Breast epithelium (tissue), 3 donors: ENCODE measurements around the gene MYO1B.

Experiments used
- CTCF ChIP-seq, 3 donors: fragments of 450-650 bp; IDR thresholded peaks; one replicate each; pipeline ENCODE4 v1.5.1; 2016 to 2017; ENCODE audit warnings: antibody characterized with exemption in 3 of 3, mild to moderate bottlenecking in 3 of 3, moderate library complexity in 3 of 3
- POLR2A ChIP-seq: fragments of 450-650 bp; IDR thresholded peaks from one replicate; pipeline ENCODE4 v1.6.1; 2016; ENCODE audit warnings: antibody characterized with exemption, mild to moderate bottlenecking, moderate library complexity
- POLR2AphosphoS5 ChIP-seq, 3 donors: sonication (generic); formaldehyde crosslinking; IDR thresholded peaks; one replicate each; pipeline ENCODE4 v1.6.1; 2017; ENCODE audit warnings: antibody characterized with exemption in 3 of 3

GRCh38 chr2:191359133-191359532, 113.9 kb downstream of the MYO1B start:
- TF ChIP-seq CTCF (IDR thresholded peaks at IDR 0.05) = no peak
- TF ChIP-seq POLR2A = no peak
- no peak for TF ChIP-seq POLR2AphosphoS5 (IDR thresholded peaks at IDR 0.05)
